SKM-1 treated with dmso at 0.1 percent for 144 hours (cell line): Measurements from ENCODE around the gene NCBP2L.

Experiments
- DNase-seq: peaks from one replicate; lab custom pipeline; 2025; ENCODE audit not compliant: unreplicated experiment; lab: John Stamatoyannopoulos, UW

NCBP2L gene

DNA sequence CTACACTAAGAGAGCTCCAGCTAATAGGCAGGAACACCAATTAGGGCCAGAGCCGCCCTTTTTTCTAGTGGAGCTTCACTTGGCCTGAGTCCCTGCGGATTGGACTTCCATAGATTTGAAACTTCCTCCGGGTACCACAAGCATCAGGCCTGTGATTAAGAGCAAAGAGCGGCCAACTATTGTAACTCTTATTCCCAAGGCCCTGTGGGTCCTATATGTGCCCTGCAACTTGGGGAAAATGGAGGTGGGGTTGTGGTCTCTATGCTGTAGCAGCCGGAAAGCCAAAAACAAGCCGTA is at the start of gene NCBP2L:
TSS of gene NCBP2L (plus strand) at position 198 of the 297 bp plus-strand sequence. CDS start 16,488 bp downstream, outside the sequence.
- no peak for DNase-seq

DNA sequence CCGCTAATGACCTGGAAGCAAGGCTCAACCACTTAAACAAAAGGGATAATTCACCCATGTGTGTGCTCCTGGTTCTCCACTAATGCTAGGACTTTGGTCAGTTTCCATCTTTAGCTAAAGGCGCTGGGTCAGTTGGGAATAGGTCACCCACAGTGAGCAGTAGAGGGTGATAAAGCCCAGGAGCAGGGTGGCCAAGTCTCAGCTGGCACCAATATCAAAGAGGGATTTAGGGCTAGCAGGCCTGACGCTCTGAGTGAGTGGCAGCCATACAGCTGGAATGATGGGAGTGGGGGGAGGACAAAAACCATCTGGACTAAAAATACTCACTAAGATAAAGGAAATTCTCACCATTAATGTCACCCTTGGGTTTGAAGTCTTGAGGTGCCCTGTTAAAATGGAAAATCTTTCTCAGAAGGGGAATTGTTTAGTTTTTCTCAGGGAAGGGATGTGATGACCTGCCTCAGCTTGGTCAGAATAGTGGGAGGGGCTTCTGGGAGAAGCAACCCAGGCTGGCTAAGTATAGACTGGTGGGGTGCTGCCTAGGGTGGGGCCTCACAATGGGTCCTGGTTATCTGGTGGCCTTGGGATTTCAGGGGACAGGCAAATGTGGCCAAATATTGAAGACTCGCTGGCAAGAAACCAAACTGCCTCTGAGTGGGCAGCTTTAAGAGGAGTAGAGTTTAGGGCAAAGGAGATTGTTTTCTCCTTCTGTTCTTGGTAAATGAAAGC is 49.0 kb upstream of the NCBP2L start:
- no peak for DNase-seq

DNA sequence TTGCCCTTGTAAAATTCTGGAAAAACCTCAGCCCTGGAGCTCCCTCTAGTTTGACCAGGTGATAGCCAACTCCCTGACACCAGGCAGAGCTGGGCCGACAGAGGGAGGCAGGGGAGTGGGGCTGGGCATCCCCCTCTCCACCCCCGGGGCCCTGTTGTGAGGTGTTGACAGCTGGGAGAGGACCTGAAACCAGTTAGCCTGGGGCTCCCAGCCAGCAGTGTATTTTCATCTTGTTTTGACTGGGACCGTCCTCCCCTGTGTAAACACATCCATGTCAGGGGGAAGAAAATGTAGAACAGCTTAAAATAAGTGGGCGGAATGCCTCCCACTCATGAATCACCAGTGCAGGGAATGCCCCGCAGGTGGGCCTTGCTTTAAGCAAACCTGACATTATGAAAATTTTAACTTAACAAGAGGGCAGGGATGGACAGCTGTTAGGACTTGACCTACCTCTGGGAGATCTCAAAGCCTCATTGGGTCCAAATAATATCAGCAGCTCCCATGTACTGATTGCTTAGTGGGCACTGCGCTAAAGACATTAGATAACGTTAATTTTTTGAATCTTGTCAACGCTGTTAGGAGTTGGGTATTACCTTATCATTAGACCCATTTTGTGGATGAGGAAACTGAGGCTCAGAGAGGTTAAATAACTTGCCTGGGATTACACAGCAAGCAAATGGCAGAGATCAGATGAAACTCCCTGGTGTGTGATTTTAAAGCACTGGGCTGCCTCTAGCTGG is 47.8 kb upstream of the NCBP2L start:
- no peak for DNase-seq

DNA sequence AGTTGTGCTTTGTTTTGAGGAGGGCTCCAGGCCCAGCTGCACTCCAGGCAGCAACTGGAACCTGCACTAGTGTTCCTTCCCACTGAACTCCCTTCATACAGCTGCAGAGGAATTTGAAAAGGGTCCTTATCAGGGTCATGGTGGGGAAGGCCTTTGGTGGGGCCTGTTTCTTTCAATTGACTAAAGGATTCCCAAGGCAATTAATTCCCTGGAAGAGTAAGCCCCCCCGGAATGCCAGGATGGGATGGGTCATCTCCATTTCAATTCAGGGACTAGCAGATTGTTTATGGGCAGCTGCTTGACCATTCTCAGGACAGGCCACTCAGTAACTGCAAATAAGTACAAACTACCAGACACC is 47.3 kb upstream of the NCBP2L start:
- no peak for DNase-seq

DNA sequence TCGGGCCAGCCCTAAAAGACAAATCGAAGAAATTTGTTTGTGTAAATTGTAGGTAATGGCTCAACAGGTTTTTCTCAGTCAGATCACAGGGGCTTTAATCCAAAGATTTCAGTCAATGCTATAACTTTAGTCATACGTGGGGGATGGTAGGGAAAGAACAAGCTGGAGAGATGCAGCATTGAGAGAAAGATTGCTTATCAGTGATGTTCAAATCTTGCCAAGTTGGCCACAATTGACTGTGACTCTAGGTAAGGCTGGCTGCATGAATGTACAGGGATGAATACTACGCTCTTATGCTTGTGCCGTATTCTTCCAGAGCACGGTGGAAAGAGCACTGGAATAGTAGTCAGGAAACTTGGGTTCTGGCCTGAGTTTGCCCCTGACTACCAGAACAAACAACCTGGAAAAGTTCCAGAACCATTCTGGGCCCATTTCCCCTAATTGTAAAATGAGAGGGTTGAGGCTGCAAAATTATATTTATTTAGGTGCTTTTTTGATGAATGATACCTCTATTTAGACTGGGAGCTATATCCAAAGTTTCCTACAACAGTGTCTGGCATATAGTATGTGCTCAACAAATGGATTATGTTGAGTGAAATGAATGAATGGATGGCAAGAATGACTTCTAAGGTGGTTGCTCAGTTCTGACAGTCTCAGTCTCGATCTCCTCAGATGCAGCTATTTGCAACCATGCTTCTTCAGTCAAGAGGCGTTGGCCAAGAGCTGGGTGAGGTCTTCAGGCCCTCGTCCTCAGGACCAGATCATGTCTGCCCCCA is 46.4 kb upstream of the NCBP2L start:
- DNase-seq = no peak

DNA sequence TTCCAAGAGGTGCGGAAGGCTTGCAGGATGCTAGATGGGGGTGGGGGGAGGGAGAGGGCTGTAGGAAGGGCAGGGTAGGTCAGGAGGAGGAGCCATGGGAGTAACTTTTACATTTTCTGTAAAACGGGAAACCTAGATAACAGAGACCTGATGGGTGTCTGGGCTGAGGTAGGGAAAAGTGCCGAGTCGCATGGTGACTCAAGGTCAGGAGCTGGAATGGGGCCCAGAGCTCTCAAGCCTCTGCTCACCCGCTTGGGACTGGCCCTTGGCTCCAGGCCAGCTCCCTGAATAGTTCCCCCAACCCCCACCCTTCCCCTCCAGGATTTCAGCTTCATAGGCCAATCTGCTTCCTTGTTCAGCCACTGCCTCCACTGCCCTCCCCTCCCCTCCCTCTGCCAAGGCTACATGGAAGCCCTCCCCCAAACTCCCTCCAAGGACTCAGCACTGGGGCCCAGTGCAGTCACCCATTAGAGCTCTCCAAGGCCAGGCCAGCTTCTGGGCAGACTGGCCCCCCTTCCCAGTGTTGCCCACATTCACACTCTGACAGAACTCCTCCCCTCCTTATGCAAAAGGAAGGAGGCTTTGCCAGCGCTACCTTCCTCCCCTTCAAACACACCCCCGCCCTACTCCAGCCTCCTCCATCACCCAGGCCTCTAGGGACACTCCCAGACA is 45.6 kb upstream of the NCBP2L start:
- DNase-seq = peak; percentile 39

DNA sequence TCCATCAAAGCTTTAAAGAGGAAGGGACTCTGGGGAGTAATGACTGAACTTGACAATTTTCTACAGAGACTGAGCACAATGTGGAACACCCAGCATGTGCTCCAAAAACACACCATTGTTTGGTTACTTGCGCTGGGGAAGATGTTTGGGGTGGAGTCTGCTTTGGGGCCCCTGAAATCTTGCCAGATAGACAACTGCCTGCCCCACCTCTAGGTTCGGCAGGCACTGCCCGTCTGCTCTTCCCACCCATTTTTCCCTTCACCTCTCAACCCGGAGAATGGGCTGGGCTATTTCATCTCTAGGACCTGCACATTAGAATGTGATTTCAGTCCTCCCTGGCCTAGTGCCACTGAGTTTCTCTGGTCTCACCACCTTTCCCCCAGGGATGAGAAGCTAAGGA is 43.8 kb upstream of the NCBP2L start:
- no peak for DNase-seq

DNA sequence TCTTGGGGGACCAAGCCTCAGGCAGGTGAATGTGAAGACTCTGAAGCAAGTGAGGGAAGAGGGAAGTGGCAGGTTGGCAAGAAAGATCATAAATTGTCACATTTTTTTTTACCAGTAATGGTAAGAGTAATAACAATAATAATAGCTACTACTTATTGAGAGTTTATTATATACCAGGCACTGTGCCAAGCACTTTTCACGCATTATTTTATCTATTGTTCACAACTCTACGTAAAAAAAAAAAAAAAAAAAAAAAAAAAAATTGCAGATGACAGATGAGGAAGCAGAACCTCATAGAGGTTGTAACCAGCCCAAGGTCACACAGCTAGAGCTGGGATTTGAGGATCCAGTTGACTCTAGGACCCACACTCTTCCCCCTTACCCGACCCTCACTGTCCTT is 42.9 kb upstream of the NCBP2L start:
- DNase-seq = no peak

DNA sequence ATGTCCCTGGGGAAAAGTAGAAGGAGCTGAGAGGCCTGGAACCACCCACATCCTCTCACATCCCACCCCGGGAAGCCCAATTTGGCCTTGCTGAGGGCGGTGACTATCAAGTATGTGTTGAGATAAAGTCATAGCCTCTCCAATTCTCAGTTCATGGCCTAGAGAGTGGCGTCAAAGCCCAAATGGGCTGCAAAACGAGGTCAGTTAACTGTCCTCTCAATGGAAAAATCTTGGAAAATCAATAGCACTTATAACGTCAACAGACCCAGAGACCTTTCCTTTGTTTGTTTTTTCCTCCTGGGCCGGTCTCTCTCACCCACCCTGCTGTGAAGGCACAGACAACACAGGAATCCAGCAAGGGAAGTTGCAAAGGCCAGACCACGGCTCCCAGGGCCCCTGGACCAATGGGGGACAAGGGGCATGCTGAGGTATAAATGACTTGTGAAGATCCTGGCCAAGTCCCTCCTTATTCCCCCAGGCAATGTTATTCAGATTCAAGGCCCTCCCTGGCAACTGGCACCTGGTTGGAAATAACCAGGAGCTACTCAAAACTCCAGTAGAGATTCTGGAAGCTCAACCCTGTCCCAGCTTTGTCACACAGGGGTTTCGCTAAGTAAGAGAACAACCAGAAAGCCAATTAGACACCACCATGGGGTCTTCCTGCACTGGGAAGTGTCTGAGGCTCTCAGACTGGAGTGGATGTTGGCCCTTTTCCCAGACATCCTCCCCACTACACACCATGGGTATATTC is 40.6 kb upstream of the NCBP2L start:
- no peak for DNase-seq

DNA sequence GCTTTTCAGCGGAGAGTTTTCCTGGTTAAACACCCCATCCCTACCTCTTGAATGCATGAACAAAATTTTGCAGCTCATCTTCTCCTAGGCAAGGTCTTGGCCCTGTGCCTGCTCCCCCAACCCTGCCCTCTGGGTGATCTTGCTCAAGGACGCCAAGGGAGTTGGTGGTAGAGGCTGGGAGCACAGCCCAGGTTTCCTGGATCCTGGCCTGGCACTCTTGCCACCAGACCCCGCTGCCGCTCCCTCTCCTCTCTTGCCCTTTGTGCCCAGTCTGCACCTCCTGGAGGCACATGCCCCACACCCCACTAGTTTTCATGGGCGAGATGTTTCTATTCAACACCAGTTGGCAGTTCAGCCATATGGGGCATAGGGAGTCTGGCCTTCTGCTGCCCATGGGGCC is 39.3 kb upstream of the NCBP2L start:
- DNase-seq = no peak

DNA sequence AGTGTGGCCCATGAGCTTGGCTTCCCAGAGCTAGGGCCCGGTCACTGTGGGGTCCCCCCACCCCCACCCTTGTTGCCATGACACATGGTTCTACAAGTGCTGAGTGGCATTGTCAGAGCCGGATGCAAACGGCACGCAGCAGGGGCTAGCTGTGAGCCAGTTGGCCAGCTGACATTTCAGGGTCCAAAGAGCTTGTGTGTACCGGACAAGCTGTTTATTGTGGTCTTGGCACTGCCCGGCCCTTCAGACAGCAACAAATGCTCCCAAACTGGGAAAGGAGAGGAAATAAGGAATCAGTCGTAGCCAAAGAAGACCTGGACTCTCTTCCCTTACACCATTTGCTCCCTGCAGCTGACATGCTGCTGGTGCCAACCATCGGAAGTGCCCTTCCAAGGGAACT is 38.8 kb upstream of the NCBP2L start:
- DNase-seq = no peak

DNA sequence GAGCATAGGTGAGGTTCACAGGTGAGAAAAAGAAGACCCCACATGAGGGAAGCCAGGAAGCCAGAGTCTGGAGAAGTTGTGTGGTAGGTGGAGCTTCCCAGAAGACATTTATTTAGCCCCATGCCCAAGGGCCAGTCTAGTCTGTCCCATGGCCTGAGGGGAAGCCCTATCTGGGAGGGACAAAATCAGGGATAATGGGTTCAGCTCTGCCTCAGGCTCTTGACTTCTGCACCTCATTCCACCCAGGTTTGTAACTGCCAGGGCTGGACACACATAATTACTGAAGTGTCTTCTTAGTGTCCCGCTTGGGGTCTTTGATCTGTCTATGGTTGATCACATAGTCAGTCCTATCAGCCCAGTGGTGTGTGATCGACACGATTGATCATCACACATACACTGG is 38.0 kb upstream of the NCBP2L start:
- no peak for DNase-seq

DNA sequence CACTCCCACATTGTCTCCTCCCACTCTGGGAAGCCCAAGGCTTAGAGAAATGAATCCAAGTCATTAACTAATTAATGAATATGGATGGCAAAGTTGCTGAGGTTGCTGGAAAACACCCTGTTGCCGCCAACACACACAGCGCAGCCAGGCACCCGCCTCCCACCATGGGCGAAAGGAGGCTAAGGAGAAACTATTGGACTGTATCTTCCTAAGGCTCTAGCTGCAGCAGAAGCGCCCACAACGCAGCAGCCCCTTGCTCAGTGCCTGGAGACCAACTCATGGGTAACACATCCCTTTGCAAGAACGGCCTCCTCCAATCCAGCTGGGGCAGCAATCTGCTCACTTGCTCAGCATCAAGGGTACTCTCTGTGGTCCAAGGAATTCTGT is 36.1 kb upstream of the NCBP2L start:
- no peak for DNase-seq

DNA sequence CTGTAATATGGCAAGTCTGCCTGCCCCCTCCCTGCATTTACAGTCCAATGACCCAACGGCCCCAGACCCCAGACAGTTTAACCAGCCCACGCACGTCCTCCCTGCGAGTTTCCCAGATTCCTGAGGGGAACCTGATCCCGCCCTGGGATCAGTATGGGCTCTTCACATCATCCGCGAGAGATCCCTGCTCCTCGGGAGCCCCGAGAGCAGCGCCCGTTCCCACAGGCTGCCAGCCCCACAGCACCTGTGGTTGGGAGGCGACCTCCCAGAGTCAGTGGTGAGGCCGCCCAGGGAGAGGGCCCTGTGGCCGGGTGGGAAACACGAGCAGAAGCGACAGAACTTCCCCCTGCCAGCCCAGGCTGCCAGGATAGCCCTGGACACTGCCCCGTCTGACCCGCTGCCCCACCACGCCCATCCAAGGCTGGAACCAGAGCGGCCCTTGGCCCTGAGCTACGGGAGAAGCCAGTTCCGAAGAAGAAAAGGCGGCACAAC is 34.8 kb upstream of the NCBP2L start:
- DNase-seq = no peak

DNA sequence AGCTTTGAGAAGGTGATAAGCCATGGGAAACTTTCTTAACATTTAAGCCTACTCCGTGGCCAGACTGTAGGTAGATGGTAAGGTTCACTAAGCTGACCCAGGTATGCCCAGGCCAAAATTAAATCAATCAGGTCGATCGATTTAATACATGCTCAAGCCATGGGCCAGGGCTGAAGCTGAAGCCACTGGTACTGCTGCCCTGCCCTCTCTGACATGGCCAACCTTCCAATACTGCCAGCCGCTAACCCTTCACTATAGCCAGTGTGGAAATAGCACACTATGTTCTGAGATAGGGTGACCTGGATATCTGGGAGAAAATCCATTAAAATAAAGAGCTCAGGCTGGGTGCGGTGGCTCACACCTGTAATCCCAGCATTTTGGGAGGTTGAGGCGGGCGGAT is 33.5 kb upstream of the NCBP2L start:
- no peak for DNase-seq

DNA sequence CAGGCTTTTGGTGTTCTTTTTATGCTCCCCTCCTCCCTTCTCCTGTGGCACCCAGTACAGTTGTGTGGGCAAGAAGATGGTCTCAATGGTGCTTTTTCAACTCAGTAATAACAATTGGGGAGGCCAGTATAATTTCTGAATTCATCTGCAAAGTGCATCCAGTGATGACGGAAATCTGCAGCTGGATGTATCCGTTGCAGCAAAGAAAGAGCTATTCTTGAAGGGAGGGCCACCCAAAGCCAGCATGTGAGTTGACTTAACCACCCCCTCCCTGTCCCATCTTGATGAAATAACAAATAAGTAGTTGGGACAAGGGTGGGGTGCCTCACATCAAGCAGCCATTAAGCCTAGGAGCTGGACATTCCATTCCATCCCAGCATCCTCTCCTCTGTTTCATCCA is 32.7 kb upstream of the NCBP2L start:
- DNase-seq = no peak

DNA sequence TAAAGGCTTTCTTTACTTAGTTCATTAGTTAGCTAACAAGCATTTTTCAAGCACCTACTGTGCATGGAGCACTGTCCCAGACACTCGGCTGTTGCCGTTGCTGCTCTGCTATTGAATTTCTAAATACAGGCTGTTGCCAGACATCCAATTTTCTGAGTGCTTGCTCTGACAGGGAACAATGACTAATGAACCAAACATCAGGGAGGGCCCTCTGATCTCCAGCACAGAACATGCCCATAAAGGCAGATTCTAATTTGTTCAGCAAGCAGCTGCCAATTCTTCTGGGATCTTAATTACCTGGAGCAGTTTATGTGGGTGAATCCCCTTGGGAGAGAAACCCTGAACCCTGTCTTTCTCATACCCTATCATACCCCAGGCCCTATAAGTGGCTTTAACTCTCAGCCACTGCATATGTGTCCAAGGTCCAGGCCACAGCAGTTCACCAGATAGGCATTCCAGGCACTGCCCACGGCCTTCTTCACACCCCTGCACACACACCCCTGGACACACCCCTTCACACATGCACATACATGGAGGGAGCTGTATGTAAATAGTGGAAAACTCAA is 29.9 kb upstream of the NCBP2L start:
- DNase-seq = no peak

DNA sequence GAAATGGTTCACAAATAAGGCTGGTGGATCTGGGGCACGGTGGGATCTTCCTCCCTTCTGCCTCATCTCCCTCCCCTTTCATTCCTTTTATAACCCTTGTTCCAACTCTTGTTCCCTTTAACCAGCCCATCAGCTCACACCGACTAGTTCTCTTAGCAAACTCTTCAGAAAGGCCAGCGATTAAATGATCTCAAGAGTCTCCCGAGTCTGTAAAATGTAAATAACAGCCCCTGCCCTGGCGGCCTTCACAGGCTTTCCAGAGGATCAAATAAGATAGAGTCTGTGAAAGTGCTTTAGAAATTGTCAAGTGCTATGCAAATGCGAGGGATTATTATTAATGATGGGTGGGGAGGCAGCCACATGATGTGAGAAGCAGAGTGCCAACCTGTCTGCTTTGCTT is 29.0 kb upstream of the NCBP2L start:
- DNase-seq = no peak

DNA sequence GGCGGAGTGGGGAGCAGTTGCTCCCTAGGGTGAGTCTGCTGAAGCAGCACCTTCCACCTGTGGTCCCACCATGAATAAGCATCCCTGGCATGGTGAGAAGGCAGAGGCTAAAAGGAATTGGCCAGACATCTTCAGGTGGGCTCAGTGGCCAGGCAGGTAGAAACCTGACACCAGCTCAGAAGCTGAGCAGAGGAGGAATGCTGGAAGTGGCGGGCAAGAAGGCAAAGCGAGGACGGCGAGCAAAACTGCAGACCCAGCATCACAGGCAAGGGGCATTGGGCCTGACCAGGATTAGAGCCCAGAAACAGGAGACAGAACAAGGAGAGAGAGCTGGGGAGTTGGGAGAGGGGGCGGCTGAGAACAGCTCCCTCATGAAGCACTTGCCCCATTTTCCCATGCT is 27.3 kb upstream of the NCBP2L start:
- DNase-seq = no peak

DNA sequence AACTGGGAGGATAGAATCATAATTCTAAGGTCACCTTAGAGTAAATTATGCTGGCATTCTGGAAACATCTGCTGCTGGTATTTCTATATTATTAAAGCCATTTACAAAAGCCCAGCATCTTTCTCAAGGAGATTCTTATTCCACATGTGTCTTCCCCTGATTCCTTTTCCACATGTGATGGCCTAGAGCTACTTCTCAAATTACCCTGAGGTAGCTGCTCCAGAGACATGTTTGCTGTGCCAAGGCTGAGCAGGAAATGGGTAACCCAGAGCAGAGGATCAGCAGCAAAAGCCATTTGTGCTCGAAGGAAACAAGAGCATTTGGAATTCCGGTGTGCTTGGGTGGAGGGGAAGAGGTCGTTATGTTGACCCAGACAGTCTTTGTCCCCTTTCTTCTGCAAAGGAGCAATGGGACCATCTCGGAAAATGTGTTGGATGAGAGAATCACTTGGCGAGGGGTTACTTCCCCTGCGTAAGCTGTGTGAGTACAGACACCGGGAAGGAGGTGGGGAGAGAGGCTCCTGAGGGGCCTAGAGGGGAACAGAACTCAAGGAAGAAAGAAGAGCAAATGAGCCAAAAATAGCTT is 26.6 kb upstream of the NCBP2L start:
- no peak for DNase-seq
